Gastrocnemius medialis (tissue), 4 donors: ENCODE measurements around the gene KRTAP12-4. TPM values are rescaled to one million over a fixed set of nuclear protein-coding genes. Genes with fewer than 3 reads are reported as not detected.

Source experiments
- ATAC-seq, 2 donors: fragments of 150-250 bp; one replicate each; pipeline ENCODE4 v1.9.1; 2016
- DNase-seq, 2 donors: peaks; one replicate each; pipeline ENCODE4 v3.0.0-alpha.2; 2019
- H3K27ac ChIP-seq, 4 donors: fragments of 200-600 bp; sonication (generic); 1 replicate in 1 of 4; 2 replicates in 3 of 4; pipeline ENCODE4 v1.5.1; 2016 to 2018; ENCODE audit warnings: mild to moderate bottlenecking in 2 of 4, moderate library complexity in 1 of 4
- H3K27me3 ChIP-seq, 3 donors: fragments of 200-600 bp; sonication (generic) in 2 of 3; 1 replicate in 1 of 3; 2 replicates in 2 of 3; pipeline versions ENCODE4 v1.5.1 to v1.6.0; 2016 to 2019; ENCODE audit warnings: mild to moderate bottlenecking in 1 of 3, moderate library complexity in 1 of 3
- H3K36me3 ChIP-seq, 2 donors: fragments of 200-600 bp; sonication (generic) in 1 of 2; one replicate each; pipeline ENCODE4 v1.5.1; 2017 to 2018
- H3K4me1 ChIP-seq, 2 donors: fragments of 200-600 bp; sonication (generic) in 1 of 2; one replicate each; pipeline ENCODE4 v1.5.1; 2016 to 2017; ENCODE audit warnings: mild to moderate bottlenecking in 2 of 2
- H3K4me3 ChIP-seq, 4 donors: fragments of 200-600 bp; sonication (generic) in 3 of 4; 1 replicate in 1 of 4; 2 replicates in 3 of 4; pipeline ENCODE4 v1.5.1; 2016 to 2019; ENCODE audit warnings: mild to moderate bottlenecking in 2 of 4
- H3K9me3 ChIP-seq, 3 donors: fragments of 200-600 bp; sonication (generic) in 2 of 3; 1 replicate in 1 of 3; 2 replicates in 2 of 3; pipeline ENCODE4 v1.5.1; 2016 to 2019
- POLR2A ChIP-seq, 2 donors: fragments of 450-650 bp; IDR thresholded peaks; one replicate each; pipeline ENCODE4 v1.6.1; 2017; ENCODE audit warnings: antibody characterized with exemption in 2 of 2, mild to moderate bottlenecking in 2 of 2, moderate library complexity in 2 of 2
- in situ Hi-C, 4 donors: fragments of 200-750 bp; cut with MboI; loops; one replicate each; pipeline versions ENCODE4 v1.15.0 to v1.8.0; 2017; ENCODE audit warnings: low sequenced_read_pairs in 4 of 4
- intact Hi-C: fragments of 100-400 bp; cut with DNase I; formaldehyde crosslinking; loops from one replicate; pipeline ENCODE4 v1.15.1; 2023; ENCODE audit warnings: low total_unique reads
- total RNA-seq, 4 donors: library from RNA; depleted of rRNA; stranded (reverse); fragments of >200 nt; gene quantifications; one replicate each; pipeline versions ENCODE4 v1.1.0 to v1.2.3, GENCODE V29; 2016
- TF ChIP-seq, protein P1 (sequence below), 5 experiments: fragments of 450-650 bp in 3 of 5; fragments of 200-600 bp in 2 of 5; sonication (generic) in 2 of 5; IDR thresholded peaks in 4 of 5; conservative IDR thresholded peaks in 1 of 5; 1 replicate in 4 of 5; 2 replicates in 1 of 5; pipeline ENCODE4 v1.5.1; 2016 to 2019; ENCODE audit warnings: antibody characterized with exemption in 5 of 5, mild to moderate bottlenecking in 3 of 5, moderate library complexity in 3 of 5

The KRTAP12-4 gene
- total RNA-seq, 4 donors from 2014 or later = not detected

DNA sequence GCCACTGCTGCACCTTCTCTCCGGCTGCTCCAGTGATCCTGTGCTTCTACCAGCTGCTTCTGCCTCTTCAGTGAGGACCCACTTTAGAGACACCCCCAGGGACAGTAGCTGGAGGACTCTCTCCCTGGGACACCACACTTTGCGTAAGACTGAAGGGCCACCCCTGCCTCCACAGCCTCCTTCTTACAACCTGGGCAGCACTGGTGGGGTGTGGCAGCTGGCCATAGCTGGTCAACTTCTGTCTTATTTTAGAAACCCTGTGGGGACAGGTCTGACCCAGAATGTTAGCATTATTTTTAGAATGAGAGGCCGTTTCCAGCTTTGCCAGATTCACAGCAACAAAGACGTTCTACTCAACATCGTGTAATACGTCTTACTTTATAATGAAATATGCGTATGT, 28.7 kb downstream of the KRTAP12-4 start:
- Histone ChIP-seq H3K4me3 (no peak overlapping the region), H3K36me3 (no peaks in the 10 kb centered on the region), H3K9me3 (no peaks in the 10 kb centered on the region), H3K4me1 (no peaks in the 10 kb centered on the region), H3K27ac (no peak overlapping the region), H3K27me3 (peaks cover 0 to 16% (median 14%) of the 10 kb centered on the region in 3 donors)
- DNase-seq (no peak), ATAC-seq (no peak)
- in situ Hi-C loops (no loop called here), intact Hi-C loops (no loop called here)
- no peak for TF ChIP-seq POLR2A (IDR thresholded peaks at IDR 0.05)

GRCh38 chr21:44623575-44623974, 30.9 kb downstream of the KRTAP12-4 start:
- intact Hi-C loops (no loop called here), in situ Hi-C loops (no loop called here)
- DNase-seq (no peak), ATAC-seq (no peak)
- H3K9me3 ChIP-seq = no peaks in the 10 kb centered on the region
- H3K27me3 ChIP-seq = peaks cover 0 to 14% (median 9%) of the 10 kb centered on the region in 3 donors
- H3K27ac ChIP-seq = no peak overlapping the region
- no peak overlapping the region for H3K4me3 ChIP-seq
- no peaks in the 10 kb centered on the region for H3K36me3 ChIP-seq
- no peak for TF ChIP-seq POLR2A (IDR thresholded peaks at IDR 0.05)
- TF ChIP-seq, protein P1, sequence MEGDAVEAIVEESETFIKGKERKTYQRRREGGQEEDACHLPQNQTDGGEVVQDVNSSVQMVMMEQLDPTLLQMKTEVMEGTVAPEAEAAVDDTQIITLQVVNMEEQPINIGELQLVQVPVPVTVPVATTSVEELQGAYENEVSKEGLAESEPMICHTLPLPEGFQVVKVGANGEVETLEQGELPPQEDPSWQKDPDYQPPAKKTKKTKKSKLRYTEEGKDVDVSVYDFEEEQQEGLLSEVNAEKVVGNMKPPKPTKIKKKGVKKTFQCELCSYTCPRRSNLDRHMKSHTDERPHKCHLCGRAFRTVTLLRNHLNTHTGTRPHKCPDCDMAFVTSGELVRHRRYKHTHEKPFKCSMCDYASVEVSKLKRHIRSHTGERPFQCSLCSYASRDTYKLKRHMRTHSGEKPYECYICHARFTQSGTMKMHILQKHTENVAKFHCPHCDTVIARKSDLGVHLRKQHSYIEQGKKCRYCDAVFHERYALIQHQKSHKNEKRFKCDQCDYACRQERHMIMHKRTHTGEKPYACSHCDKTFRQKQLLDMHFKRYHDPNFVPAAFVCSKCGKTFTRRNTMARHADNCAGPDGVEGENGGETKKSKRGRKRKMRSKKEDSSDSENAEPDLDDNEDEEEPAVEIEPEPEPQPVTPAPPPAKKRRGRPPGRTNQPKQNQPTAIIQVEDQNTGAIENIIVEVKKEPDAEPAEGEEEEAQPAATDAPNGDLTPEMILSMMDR (IDR thresholded peaks at IDR 0.05 in 4 of 5, conservative IDR thresholded peaks at IDR 0.05 in 1 of 5) = no peak
- H3K4me1 ChIP-seq = no peaks in the 10 kb centered on the region

DNA sequence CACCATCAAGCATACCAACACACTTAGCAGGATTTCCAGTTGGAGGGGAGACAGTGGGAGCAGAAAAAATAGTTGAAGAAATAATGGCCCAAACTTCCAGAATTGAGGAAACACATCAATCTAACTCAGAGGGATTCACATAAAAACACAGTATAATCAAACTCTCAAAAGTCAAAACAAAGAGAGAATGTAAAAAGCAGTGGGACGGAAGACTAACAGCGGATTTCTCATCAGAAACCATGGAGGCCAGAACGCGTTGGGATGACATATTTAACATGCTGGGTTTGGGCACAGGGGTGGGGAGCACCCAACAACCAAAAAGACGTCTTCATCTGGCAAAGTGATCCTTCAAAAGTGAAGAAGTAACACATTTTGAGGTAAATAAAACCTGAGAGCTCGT, 34.6 kb downstream of the KRTAP12-4 start:
- Histone ChIP-seq H3K9me3 (no peaks in the 10 kb centered on the region), H3K4me3 (no peak overlapping the region), H3K36me3 (no peaks in the 10 kb centered on the region), H3K27ac (no peak overlapping the region), H3K27me3 (peaks cover 0 to 4% (median 2%) of the 10 kb centered on the region in 3 donors), H3K4me1 (no peaks in the 10 kb centered on the region)
- in situ Hi-C loops (no loop called here), intact Hi-C loops (no loop called here)
- no peak for TF ChIP-seq POLR2A (IDR thresholded peaks at IDR 0.05)
- TF ChIP-seq, protein P1 (IDR thresholded peaks at IDR 0.05 in 4 of 5, conservative IDR thresholded peaks at IDR 0.05 in 1 of 5) = no peak
- DNase-seq = no peak
- ATAC-seq = no peak

- no peak for TF ChIP-seq POLR2A (IDR thresholded peaks at IDR 0.05)
- TF ChIP-seq, protein P1 (IDR thresholded peaks at IDR 0.05 in 4 of 5, conservative IDR thresholded peaks at IDR 0.05 in 1 of 5) = no peak
- no peak overlapping the region for H3K4me3 ChIP-seq
- ATAC-seq (no peak), DNase-seq (no peak)
- H3K27me3 ChIP-seq = peaks cover 2 to 5% (median 2%) of the 10 kb centered on the region in 3 donors
- no peaks in the 10 kb centered on the region for H3K36me3 ChIP-seq
- H3K9me3 ChIP-seq = no peaks in the 10 kb centered on the region
- intact Hi-C loops = no loop called here
- in situ Hi-C loops = no loop called here
- H3K27ac ChIP-seq = no peak overlapping the region
- H3K4me1 ChIP-seq = no peaks in the 10 kb centered on the region
Measured at GRCh38 chr21:44618909-44619308, 35.5 kb downstream of the KRTAP12-4 start.

- intact Hi-C loops = no loop called here
- Histone ChIP-seq H3K4me3 (no peak overlapping the region), H3K27me3 (peaks cover 2 to 5% (median 2%) of the 10 kb centered on the region in 3 donors), H3K9me3 (no peaks in the 10 kb centered on the region), H3K4me1 (no peaks in the 10 kb centered on the region), H3K27ac (no peak overlapping the region), H3K36me3 (no peaks in the 10 kb centered on the region)
- ATAC-seq = no peak
- TF ChIP-seq POLR2A (IDR thresholded peaks at IDR 0.05) = no peak
- TF ChIP-seq, protein P1 (IDR thresholded peaks at IDR 0.05 in 4 of 5, conservative IDR thresholded peaks at IDR 0.05 in 1 of 5) = no peak
- DNase-seq = peak in 1 of 2 donors; percentile 31
- in situ Hi-C loops = no loop called here
Measured at GRCh38 chr21:44618504-44618903, 36.0 kb downstream of the KRTAP12-4 start.
